HCT116 (cell line): Measurements from ENCODE around the gene FAM83D. TPM values are rescaled to one million over a fixed set of nuclear protein-coding genes. Genes with fewer than 3 reads are reported as not detected.

Experiments
- ATAC-seq: fragments of 200-7000 bp; cut with Tn5 transposase; 2 replicates; pipeline ENCODE4 v1.9.1; 2020; ENCODE audit warnings: mild to moderate bottlenecking, moderate library complexity
- BruUV-seq: library from RNA; stranded (reverse); fragments of 400-500 nt; replicated peaks from 2 replicates; lab custom pipeline; 2021; lab: Mats Ljungman, UMichigan
- CTCF ChIA-PET: fragments of 300-600 bp; sonication (Branson Sonifier 250); formaldehyde crosslinking; loops from one replicate; lab custom pipeline; 2021; ENCODE audit warnings: antibody characterized with exemption; lab: Charles Lee
- POLR2A ChIA-PET: fragments of 300-600, 350-600 bp; sonication (Branson Sonifier 250); formaldehyde crosslinking; loops from one replicate; lab custom pipeline; 2021; ENCODE audit warnings: antibody characterized with exemption; lab: Charles Lee
- RAD21 ChIA-PET, 2 experiments: fragments of 300-600 bp; sonication (Branson Sonifier 250); formaldehyde crosslinking; loops; one replicate each; lab custom pipeline; 2023; ENCODE audit warnings: low total read pairs in 2 of 2; ENCODE audit not compliant: uncharacterized antibody in 2 of 2, unreplicated experiment in 2 of 2, low non-redundant PET in 1 of 2; lab: Charles Lee
- DNase-seq: peaks from one replicate; pipeline ENCODE4 v3.0.0-alpha.2; 2010; ENCODE audit warnings: low read depth, low spot score
- H2AFZ ChIP-seq: fragments of 200-600 bp; shearing (Covaris generic), sonication (generic); 2 replicates; pipeline ENCODE4 v1.6.1; 2017; ENCODE audit warnings: low read depth, mixed run types, mixed read lengths, antibody characterized with exemption, low read length; ENCODE audit not compliant: poor library complexity, severe bottlenecking
- H3K27ac ChIP-seq: 2 replicates; pipeline ENCODE4 v1.5.1; 2012; ENCODE audit warnings: low read depth, low read length
- H3K27me3 ChIP-seq: fragments of 200-600 bp; sonication (generic); 2 replicates; pipeline ENCODE4 v1.6.1; 2016; ENCODE audit warnings: mixed run types, low read length, mixed read lengths; ENCODE audit not compliant: insufficient read depth
- H3K36me3 ChIP-seq, 2 experiments: fragments of 200-500 bp in 1 of 2; fragments of 200-600 bp in 1 of 2; sonication (Bioruptor generic) in 1 of 2; sonication (generic) in 1 of 2; 2 replicates each; pipeline versions ENCODE4 v1.5.1 to v1.6.1; 2014 to 2016; ENCODE audit warnings: low read length in 2 of 2, inconsistent platforms in 1 of 2, mixed read lengths in 1 of 2, mixed run types in 1 of 2; ENCODE audit not compliant: insufficient read depth in 2 of 2, control insufficient read depth in 1 of 2
- H3K4me1 ChIP-seq, 2 experiments: fragments of 200-600 bp in 1 of 2; sonication (generic) in 1 of 2; 2 replicates each; pipeline versions ENCODE4 v1.5.1 to v1.6.1; 2012 to 2017; ENCODE audit warnings: low read length in 2 of 2, inconsistent platforms in 1 of 2, mild to moderate bottlenecking in 1 of 2, mixed read lengths in 1 of 2, mixed run types in 1 of 2, moderate library complexity in 1 of 2; ENCODE audit not compliant: insufficient read depth in 2 of 2, control insufficient read depth in 1 of 2
- H3K4me2 ChIP-seq: fragments of 200-600 bp; sonication (generic); 2 replicates; pipeline ENCODE4 v1.6.1; 2017; ENCODE audit warnings: mixed run types, low read length, mixed read lengths
- H3K4me3 ChIP-seq, 2 experiments: fragments of 200-600 bp in 1 of 2; sonication (generic) in 1 of 2; replicated peaks in 1 of 2; 2 replicates each; pipeline ENCODE4 v1.5.1; 2011 to 2016; ENCODE audit warnings: low read length in 2 of 2, control low read depth in 1 of 2, low read depth in 1 of 2, mild to moderate bottlenecking in 1 of 2, mixed read lengths in 1 of 2, mixed run types in 1 of 2
- H3K79me2 ChIP-seq: fragments of 200-600 bp; sonication (generic); 2 replicates; pipeline ENCODE4 v1.6.1; 2017; ENCODE audit warnings: mild to moderate bottlenecking, mixed run types, low read length, moderate library complexity, mixed read lengths; ENCODE audit not compliant: insufficient read depth
- H3K9ac ChIP-seq: fragments of 200-600 bp; sonication (generic); 2 replicates; pipeline ENCODE4 v1.6.1; 2016; ENCODE audit warnings: low read length, mixed read lengths
- H3K9me2 ChIP-seq: fragments of 200-600 bp; sonication (generic), shearing (Covaris generic); 2 replicates; pipeline ENCODE4 v1.6.1; 2017; ENCODE audit warnings: mixed run types, mild to moderate bottlenecking, moderate library complexity; ENCODE audit not compliant: insufficient read depth
- H3K9me3 ChIP-seq, 2 experiments: fragments of 200-500 bp in 1 of 2; fragments of 200-600 bp in 1 of 2; sonication (Bioruptor generic) in 1 of 2; sonication (generic) in 1 of 2; 2 replicates each; pipeline ENCODE4 v1.6.1; 2014 to 2017; ENCODE audit warnings: low read length in 2 of 2, mixed read lengths in 2 of 2, inconsistent platforms in 1 of 2, low read depth in 1 of 2, mild to moderate bottlenecking in 1 of 2, mixed run types in 1 of 2, moderate library complexity in 1 of 2; ENCODE audit not compliant: control insufficient read depth in 1 of 2, insufficient read depth in 1 of 2
- H4K20me1 ChIP-seq: fragments of 200-600 bp; sonication (generic), shearing (Covaris generic); 2 replicates; pipeline ENCODE4 v1.6.1; 2017; ENCODE audit warnings: mixed run types, mild to moderate bottlenecking, moderate library complexity; ENCODE audit not compliant: insufficient read depth
- CBX3 ChIP-seq: IDR thresholded peaks from 2 replicates; pipeline ENCODE4 v1.6.1; 2012; ENCODE audit warnings: low read depth
- ELF1 ChIP-seq: IDR thresholded peaks from 2 replicates; pipeline ENCODE4 v1.6.1; 2012; ENCODE audit warnings: low read depth, borderline replicate concordance
- EZH2 ChIP-seq: fragments of 200-600 bp; sonication (generic); IDR thresholded peaks from 2 replicates; pipeline ENCODE4 v1.6.1; 2017; ENCODE audit warnings: antibody characterized with exemption, mixed run types
- EZH2phosphoT487 ChIP-seq: fragments of 200-600 bp; IDR thresholded peaks from 2 replicates; pipeline ENCODE4 v1.6.1; 2018; ENCODE audit warnings: antibody characterized with exemption, borderline replicate concordance
- FOSL1 ChIP-seq: IDR thresholded peaks from 2 replicates; pipeline ENCODE4 v1.6.1; 2012; ENCODE audit warnings: low read depth
- JUND ChIP-seq: IDR thresholded peaks from 2 replicates; pipeline ENCODE4 v1.6.1; 2012
- POLR2A ChIP-seq: IDR thresholded peaks from 2 replicates; pipeline ENCODE4 v1.7.0; 2011; ENCODE audit warnings: borderline replicate concordance; ENCODE audit not compliant: insufficient read depth, insufficient read length; ENCODE audit errors: extremely low read depth
- RAD21 ChIP-seq: IDR thresholded peaks from 2 replicates; pipeline ENCODE4 v1.6.1; 2012; ENCODE audit warnings: low read depth, mild to moderate bottlenecking
- SP1 ChIP-seq: IDR thresholded peaks from 2 replicates; pipeline ENCODE4 v1.6.1; 2012; ENCODE audit warnings: low read depth
- TCF7L2 ChIP-seq: IDR thresholded peaks from 2 replicates; pipeline ENCODE4 v1.7.0; 2011; ENCODE audit warnings: borderline replicate concordance, inconsistent platforms; ENCODE audit not compliant: insufficient read depth, insufficient read length; ENCODE audit errors: extremely low read depth
- YY1 ChIP-seq: IDR thresholded peaks from 2 replicates; pipeline ENCODE4 v1.6.1; 2011; ENCODE audit warnings: low read length, low read depth, moderate library complexity, mild to moderate bottlenecking; ENCODE audit not compliant: insufficient replicate concordance; ENCODE audit errors: extremely low read depth
- ZFX ChIP-seq: fragments of 450-650 bp; IDR thresholded peaks from 2 replicates; pipeline ENCODE4 v1.6.1; 2017
- intact Hi-C: fragments of 100-400 bp; cut with micrococcal nuclease; formaldehyde crosslinking; loops from 2 replicates; pipeline ENCODE4 v1.10.0; 2022
- total RNA-seq: library from RNA; stranded (reverse); gene quantifications from one replicate; pipeline ENCODE4 v1.2.1, GENCODE V29; 2021; ENCODE audit not compliant: unreplicated experiment
- TF ChIP-seq, protein P1 (sequence below): IDR thresholded peaks from 2 replicates; pipeline ENCODE4 v1.6.1; 2012

FAM83D gene
- total RNA-seq, 1 experiment from 2014 or later: 51.1 TPM

DNA sequence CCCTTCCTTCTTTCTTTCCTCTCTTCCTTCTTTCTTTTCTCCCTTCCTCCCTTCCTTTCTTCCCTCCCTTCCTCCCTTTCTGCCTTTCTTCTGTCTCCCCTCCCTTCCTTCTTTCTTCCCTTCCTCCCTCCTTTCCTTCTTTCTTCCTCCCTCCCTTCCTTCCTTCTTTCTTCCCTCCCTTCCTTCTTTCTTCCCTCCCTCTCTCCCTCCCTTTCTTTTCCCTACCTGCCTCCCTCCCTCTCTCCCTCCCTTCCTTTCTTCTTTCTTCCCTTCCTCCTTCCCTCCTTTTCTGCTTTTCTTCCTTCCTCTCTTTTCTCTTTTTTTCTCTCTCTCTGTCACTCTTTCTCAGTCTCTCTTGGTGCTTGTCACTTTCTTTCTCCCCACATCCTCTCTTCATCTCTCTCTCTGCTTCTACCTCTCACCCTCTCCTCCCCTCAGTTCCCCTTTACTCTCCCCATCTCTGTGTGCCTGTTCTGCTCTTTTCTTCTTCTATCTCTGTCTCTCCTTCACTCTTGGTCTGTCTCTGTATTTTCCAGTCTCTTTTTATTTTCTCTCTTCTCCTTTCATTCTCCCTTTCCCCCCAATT is 30.1 kb upstream of the FAM83D start:
- no peak for ATAC-seq
- CTCF ChIA-PET: no interaction called here

DNA sequence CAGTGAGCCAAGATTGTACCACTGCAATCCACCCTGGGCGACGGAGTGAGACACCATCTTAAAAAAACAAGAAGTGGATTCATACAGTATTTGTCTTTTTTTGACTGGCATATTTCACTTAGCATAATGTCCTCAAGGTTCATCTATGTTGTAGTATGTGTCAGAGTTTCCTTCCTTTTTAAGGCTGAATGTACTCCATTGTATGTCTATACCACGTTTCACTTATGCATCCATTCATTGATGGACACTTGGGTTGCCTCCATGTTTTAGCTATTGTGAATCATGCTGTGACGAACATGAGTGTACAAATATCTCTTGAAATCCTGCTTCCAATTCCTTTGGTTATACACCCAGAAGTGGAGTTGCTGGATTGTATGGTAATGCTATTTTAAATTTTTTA is 28.9 kb upstream of the FAM83D start:
- no peak overlapping the region for H3K27ac ChIP-seq
- H2AFZ ChIP-seq: no peak overlapping the region
- no TSS peak for BruUV-seq
- H3K9me3 ChIP-seq: no peaks in the 10 kb centered on the region
- ChIA-PET RAD21 (no interaction called here), CTCF (no interaction called here), POLR2A (no interaction called here)
- H3K9ac ChIP-seq: no peak overlapping the region
- peaks cover 10% of the 10 kb centered on the region; the same call in 1 of the 2 replicates for H3K27me3 ChIP-seq
- no peak for TF ChIP-seq JUND
- no peak for TF ChIP-seq CBX3
- TF ChIP-seq SP1: no peak
- TF ChIP-seq TCF7L2: no peak
- TF ChIP-seq RAD21: no peak
- TF ChIP-seq FOSL1: no peak
- no peak for TF ChIP-seq ELF1
- TF ChIP-seq YY1: no peak
- no peak for TF ChIP-seq ZFX
- no peak for TF ChIP-seq EZH2
- TF ChIP-seq, all 23 proteins: peak for 0
- Histone ChIP-seq H3K36me3 (no peaks in the 10 kb centered on the region), H3K4me2 (no peak overlapping the region), H3K9me2 (no peaks in the 10 kb centered on the region), H3K4me1 (peaks cover 5 to 10% of the 10 kb centered on the region in 2 experiments; a peak in 3 of 4 replicates), H4K20me1 (no peaks in the 10 kb centered on the region), H3K4me3 (no peak overlapping the region), H3K79me2 (no peaks in the 10 kb centered on the region)
- ATAC-seq (no peak), DNase-seq (no peak)
- intact Hi-C loops: no loop called here

More for the DNA sequence above, 30.1 kb upstream of the FAM83D start:
- Histone ChIP-seq H3K4me2 (no peak overlapping the region), H3K9me3 (no peaks in the 10 kb centered on the region), H3K9me2 (no peaks in the 10 kb centered on the region), H2AFZ (no peak overlapping the region), H3K27ac (no peak overlapping the region), H3K4me1 (peaks cover 5 to 10% of the 10 kb centered on the region in 2 experiments; a peak in 3 of 4 replicates), H4K20me1 (no peaks in the 10 kb centered on the region), H3K36me3 (no peaks in the 10 kb centered on the region), H3K9ac (no peak overlapping the region), H3K27me3 (peaks cover 8% of the 10 kb centered on the region; the same call in 1 of the 2 replicates), H3K4me3 (no peak overlapping the region), H3K79me2 (no peaks in the 10 kb centered on the region)
- BruUV-seq: no TSS peak
- DNase-seq: no peak
- ChIA-PET POLR2A (no interaction called here), RAD21 (no interaction called here)
- intact Hi-C loops: no loop called here
- TF ChIP-seq EZH2phosphoT487 (no peak), CBX3 (no peak), TCF7L2 (no peak), POLR2A (no peak)
- TF ChIP-seq, protein P1, sequence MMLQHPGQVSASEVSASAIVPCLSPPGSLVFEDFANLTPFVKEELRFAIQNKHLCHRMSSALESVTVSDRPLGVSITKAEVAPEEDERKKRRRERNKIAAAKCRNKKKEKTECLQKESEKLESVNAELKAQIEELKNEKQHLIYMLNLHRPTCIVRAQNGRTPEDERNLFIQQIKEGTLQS: no peak
